ENCODE data around the gene NEURL1B.
"Not testable (repeated sequence)": the region's sequence is repeated elsewhere in the genome, so short reads cannot be mapped to it uniquely, and the experiment has no call there.

The NEURL1B gene

DNA sequence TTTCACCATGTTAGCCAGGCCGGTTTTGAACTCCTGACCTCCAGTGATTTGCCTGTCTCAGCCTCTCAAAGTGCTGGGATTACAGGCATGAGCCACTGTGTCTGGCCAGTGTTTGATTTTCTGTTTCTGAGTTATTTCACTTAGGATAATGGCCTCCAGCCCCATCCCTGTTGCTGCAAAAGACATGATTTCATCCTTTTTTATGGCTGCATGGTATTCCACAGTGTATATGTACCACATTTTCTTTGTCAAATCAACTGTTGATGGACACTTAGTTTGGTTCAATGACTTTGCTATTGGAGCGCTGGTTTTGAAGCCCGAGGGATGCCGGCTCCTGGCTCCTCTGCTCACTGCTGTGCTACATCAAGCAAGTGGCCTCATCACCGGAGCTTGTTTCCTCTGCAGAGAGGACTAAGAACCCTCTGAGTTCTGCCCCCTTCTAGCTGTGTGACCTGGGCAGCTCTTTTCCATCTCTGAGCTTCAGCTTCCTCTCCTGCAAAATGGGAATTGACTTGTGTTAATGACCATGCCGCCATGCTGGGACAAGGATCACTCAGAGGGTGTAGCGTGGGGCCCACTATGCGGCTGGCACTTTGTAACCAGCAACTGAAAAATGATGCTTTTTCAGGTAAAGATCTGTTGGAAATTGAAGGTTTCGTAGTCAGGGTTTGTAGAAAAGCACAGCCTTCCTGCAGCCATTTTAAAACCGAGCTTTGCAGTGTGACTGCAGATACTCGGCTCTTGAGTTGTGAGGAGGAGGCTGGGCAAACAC is 4.6 kb upstream of the NEURL1B start:
- DNase-seq: no peak

DNA sequence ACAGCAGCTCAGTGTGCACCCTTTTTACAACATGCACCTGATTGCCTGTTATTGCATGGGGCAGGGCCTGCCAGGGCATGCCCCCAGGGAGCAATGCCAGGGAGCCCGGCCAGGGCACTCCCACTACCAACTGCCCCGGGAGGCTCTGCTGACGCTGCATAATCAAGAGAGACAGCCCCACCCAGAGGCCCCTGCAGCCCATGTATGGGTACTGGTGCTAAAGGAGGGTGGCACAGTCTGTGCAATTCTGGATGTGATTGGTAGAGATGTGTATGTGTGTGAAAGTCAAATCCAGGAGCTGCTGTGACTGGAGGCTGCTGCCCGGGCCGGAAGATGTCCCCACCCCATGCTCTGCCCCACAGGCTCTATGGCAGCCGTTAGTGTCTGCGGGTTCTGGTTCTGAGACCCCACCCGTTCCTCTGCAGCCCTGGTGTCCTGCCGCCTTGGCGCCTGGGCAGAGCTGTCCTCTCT is 3.9 kb upstream of the NEURL1B start:
- no peak for DNase-seq

DNA sequence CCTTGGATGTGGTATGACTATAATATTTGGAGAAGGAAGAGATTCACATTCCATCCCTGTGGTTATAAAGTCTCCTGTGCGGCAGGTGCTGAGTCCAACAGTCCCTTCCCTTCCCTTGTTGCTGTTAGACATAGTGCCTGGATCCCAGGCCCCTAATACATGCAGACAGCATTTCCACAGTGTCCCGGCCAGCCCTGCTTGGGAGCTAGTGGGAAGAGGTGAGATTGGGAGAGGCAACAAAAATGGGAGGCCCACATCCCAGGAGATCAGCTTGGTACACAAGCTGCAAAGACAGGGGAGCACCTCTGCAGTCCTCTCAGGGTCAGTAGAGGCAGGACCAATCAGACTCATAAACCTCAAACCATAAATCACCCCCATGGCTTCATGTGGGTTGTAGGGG is 3.3 kb upstream of the NEURL1B start:
- DNase-seq: no peak

DNA sequence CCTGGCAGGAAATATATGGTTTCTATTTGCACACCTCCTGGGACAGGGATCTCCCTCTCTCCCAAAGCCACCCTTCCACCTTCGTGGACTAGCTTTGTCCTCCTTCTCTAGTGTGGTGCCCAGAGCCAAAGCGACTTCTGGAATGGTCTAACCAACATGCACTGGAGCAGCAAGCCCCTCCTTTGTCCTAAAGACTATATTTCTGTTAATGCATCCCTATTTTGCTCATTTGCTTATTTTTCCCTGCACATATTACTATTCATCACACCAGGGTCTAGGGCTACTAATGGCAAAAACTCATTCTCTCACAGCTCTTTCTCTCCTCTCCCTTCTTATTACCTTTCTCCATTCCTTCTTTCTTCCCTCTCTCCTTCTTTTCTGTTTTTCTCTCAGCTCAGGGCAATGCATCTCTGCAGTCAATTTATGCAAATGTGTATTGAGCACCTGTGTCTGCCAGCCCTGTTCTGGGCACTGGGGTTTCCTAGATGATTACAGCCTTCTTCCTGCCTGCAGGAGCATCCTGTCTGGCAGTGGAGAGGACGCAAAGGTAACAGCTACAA is 2.8 kb upstream of the NEURL1B start:
- DNase-seq: no peak

DNA sequence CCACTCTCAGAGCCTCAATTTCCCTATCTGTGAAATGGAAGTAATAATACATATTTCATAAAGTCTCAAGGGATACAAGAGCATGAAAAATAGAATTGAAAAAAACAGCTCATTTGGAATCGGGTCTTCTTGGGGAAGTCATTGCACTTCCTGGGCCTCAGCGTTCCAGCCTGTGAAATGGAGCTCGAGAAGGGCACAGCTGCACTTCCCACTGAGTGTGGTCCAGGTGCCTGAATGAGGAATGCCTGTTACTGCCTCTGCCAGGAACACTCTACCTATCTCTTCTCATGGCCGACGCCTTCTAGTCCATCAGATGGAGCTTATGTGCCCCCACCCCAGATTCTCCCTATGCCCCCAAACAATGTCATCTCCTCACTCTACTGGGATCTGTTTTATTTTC is 924 bp upstream of the NEURL1B start:
- no peak for DNase-seq

DNA sequence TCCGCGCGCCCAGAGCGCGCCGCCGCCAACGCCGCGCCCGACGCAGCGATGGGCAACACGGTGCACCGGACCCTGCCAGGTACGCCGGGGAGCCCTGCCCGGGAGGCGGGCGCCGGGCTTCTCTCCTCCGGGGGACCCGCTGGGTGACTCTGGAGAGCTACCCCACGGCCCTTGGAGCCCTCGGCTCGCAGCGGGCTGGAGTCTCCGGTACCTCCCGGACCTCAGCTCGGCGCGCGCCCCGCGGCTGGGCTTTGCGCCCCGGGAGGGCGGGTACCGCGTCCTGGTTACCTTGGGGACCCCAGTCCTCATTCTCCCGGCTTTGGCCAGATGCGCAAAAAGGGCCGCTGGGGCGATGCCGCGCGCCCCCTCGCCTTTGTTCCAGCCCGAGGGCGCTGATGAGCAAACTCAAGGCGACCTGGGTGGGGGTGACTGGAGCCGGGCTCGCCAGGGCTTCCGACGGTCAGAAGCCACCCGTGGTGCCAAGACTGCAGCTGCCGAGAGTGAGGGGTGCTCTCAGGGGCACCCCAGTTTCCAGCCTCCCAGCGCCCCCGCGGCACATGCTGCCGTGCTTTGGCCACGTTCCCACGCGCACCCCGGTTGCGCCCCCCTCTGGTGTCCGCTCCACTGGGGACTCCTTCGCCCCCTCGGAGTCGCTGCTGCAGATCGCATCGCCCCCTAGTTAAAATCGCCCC is 442 bp downstream of the NEURL1B start:
- no peak for DNase-seq

DNA sequence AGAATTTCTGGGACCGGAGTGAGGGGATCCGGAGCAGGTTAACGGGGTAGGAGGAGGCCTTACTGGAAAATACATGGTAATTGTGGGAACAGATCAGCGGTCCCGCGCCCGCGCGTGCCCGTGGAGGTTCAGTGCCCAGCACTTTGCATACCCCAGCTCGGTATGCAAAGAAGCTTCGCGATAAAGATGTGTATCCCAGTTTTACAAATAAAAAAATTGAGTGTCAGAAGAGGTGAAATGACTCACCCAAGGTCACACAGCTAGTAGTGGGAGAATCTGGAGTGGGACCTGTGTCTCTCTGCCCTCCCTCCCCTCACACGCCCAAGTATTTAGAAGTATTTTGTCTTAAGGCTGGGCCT is 967 bp downstream of the NEURL1B start:
- DNase-seq: no peak

DNA sequence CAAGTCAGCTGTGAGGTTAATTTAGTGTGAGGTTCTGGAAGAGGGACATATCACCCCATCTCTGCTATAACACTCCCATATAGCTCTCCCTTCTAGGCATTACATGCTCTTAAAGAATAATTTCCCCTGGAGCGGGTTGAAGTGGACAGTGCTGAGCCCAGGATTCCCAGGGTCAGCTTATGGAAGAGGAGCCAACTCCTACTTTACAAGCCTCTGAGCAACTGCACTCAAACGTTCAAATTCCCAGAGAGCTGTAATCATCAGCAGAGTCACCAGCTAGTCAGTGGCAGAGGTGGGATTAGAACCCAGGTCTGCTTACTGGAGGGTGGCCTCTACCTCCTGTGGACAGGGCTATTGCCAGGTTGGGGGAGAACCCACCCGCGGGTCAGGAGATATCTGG is 1.4 kb downstream of the NEURL1B start:
- no peak for DNase-seq

DNA sequence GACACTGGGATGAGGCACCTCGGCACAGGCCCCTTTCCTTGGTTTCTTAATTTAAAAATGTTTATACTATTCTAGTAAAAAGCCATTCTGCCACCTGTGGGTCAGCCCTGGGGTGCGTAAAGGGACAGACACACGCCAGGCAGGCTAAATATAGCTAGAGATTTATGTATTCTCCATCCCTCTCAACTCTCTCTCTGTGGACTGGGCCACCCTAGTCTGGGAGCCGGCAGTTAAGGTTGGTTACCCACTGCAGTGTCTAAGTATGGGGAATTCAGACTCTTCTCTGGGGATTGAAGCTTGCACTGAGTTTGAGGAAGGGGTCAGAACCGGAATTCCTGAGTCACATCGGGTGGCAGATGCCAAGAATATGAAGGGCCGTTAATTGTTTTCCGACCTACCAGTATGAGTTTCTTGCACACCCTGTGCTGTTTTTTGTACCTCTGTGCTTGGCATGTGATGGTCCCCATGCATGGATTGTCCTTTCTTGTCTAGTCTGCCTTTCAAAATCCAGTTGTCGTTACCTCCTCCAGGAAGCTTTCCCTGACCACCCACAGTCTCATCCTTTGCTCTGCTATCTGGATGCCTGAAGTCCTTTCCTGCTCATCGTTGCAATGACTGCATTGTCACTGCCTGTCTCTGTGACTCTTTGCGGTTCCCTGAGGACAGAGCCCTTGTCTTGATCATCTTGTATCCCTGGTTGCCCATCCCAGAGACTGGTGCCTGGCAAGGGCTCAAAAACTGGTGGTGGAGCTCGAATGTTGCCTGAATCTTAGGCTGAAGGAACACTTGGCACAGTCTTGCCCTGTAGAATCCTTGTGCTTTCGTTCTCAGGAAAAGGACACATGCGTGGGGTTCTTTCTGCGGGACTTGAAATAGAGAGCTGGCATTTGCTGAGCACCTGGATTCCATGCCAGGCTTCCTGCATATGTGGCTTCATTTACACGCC is 2.1 kb downstream of the NEURL1B start:
- DNase-seq: no peak

DNA sequence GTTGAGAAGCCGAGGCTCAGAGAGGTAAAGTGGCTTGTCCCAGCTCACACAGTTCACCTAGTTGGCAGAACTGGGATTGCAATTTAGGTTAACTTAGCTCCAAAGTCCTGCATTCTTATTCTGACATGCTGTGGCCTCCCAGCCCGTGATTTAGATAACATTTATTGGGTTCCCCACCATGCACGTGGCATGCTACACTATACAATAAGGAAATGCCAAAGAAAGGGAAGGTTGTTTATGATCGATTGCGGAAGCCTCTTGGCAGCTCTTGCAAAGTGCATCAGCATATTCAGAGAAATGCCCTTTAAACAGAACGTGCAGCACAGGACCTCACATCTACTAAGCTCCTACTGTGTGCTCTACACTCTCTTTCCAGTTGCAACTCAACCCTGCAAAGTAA is 3.2 kb downstream of the NEURL1B start:
- no peak for DNase-seq

DNA sequence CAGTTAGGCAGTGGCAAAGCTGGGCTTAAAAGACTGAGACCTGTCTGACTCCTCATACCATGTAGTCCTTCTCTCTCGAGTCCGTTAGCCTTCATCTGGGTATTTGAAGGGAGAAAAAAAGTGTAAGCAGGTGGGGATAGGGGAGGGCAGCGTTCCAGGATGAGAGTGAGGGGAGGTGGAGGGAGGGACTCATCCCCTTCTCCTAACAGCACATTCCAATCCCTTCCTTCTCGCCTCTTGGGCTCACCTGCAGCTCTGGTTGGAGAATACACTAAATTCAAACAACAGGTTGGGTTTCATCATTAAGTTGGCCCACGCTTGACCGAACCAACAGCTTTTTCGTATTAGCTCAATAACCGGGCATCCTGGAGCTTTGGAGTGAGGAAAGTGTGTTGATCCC is 3.6 kb downstream of the NEURL1B start:
- DNase-seq: no peak

DNA sequence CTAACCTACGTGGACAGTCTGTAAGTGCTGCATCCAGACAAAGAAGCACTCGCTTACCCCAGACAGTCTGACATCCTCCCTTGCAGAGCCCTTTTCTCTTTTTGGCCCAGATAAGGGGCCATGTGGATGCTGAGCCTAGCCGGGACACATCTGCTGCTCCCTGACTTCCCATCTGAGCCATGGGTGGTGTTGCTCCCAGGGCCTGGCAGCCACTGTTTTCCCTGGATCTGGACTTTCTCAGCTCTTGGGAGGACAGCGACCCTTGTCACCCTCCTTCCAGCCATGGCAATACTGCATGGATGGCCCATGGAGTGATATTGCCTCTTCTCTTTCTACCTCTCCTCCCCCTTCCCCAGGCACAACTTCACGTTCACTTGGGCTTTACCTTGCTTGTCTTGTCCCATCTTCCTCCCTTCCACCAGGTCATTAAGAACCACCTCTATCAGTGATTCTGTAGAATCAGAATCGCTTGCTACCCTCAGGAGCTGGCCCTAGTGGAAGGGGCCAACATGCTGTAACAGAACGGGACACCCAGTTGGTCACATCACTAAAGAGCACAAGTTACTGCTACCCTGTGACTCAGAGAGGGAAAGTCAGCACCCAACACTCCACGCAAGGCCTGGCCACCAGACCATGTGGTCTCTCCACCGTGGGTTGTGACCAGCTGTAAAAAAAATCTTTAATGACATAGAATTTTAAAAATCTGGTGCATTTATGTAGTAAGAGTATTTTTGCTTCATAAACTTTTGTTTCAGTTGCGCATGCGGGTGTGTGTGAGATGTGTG is 4.4 kb downstream of the NEURL1B start:
- no peak for DNase-seq

DNA sequence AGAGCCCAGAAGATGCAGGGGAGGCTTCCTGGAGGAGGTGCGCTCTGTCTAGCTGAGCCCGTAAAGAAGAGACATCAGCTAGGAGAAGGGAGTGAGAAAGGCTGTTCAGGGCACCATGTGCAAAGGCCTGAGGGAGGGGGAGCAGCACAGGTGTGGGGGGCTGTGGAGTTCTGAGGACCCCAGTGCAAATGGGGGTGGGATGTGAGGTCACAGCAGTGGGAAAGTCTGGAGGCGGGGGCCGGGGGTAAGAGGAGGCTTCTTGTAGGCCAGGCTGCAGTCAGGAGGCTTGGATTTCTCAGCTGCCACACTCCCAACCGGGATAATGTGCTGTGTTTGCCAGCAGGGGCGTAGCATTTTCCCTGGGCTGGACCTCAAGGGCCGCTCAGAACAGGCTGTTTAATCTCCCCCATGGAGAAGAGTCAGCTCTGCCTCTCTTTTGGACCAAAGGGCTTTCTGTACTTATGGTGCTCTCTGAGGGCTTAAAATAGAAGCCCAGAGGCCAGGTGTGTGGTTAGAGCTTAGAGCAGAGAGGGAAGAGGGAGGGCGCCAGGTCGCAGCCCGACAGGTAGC is 5.7 kb downstream of the NEURL1B start:
- no peak for DNase-seq

DNA sequence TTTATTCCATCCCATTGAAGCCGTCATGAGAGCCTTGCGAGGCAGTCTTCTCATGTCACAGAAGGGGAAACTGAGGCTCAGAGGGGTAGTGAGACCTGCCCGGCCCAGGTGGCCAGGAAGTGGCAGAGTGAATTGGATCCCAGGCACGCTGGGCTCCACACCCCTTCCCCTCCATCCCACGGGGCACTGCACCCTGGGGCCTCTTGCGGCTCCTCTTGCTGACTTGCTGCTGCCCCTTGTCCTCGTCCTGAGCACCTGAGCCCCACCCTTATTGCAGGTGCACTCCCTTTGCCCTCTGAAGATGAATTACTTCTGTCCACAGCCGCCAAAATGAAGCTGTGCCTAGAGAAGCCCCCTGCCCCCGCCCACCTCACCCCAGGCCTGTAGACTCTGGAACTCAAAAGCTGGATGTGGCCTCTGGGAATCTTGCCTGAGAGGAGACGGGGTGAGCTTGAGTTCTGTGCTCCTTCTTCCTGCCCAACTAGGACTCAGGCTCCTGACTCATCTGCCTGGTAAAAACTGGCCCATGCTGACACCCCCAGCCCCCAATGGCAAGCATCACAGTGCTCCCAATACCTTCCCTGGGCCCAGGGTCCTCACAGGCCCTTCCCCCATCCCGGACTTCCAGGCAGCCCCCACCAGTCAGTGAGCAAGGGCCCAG is 6.4 kb downstream of the NEURL1B start:
- DNase-seq: no peak

DNA sequence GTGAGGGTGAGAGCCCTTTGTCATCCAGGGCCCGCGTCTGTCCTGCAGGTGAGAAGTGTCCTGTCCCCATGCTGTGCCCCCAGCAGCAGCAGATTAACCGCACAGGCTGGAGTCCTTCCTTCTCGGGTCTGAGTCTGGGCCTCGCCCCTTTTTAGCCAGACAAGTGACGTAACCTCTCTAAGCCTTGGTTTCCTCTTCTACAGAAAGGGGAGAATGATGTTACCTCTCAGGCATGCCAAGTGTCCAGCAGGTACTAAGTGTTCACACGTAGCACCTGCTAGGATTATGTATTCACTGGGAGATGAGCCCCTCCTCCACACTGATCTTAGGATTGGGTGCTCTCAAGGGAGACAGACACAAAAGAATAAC is 6.9 kb downstream of the NEURL1B start:
- DNase-seq: no peak

DNA sequence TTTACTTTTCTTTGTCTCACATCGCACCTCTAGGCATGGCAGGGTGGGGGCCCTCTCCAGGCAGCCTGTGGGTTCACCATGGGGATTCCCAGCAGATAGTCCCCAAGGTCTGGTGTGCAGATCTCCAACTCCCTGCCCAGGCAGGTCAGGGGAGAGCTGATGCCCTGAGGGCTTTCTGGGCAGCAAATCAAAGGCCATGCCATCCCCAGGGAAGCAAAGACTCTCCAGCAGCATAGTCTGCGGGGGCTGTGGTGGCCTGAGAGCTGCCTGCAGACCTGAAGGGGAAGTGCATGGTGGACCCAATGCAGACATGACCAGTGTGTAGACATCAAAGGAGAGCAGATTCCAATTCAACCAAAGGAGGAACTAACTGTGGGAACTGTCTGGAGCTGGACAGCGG is 7.7 kb downstream of the NEURL1B start:
- no peak for DNase-seq

DNA sequence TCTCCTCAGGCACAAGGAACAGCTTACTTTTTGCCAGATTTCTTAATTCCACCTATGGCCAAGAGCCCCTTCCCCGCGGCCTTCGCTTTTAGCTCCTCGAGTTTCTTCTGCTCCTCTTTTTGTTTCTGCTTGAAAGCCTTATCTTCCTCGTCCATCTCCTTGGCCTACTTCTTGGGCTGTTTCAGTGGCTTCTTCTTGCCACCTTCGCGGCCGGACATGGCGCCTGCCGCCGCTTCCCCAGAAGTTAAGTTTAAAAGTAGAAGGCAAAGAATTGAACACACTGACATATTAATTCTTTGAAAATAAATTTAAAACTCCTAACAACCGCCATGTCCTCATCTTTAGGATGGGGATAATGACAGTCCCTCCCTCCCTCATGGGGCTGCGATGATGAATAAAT is 15.4 kb downstream of the NEURL1B start:
- DNase-seq: not testable (repeated sequence)

DNA sequence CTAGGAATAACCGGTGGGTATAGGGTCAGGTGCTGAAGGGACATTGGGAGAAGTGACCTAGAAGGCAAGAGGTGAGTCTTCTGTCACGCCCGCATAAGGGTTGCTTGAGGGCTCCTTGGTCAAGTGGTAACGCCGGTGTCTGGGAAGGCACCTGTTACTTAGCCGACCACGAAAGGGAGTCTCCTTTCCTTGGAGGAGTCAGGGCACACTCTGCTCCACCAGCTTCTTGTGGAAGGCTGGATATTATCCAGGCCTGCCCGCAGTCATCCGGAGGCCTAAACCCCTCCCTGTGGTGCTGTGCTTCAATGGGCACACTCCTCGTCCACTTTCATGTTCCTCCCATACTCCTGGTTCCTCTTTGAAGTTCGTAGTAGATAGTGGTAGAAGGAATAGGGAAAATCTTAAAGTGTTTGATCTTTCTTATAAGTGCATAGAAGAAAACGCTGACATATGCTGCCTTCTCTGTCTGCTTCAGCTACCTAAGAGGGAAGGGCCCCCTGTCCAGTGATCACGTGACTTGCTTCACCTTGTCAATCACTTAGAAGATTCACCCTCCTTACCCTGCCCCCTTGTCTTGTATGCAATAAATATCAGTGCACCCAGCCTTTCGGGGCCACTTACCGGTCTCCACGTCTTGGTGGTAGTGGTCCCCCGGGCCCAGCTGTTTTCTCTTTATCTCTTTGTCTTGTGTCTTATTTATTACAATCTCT is 16.6 kb downstream of the NEURL1B start:
- not testable (repeated sequence) for DNase-seq

DNA sequence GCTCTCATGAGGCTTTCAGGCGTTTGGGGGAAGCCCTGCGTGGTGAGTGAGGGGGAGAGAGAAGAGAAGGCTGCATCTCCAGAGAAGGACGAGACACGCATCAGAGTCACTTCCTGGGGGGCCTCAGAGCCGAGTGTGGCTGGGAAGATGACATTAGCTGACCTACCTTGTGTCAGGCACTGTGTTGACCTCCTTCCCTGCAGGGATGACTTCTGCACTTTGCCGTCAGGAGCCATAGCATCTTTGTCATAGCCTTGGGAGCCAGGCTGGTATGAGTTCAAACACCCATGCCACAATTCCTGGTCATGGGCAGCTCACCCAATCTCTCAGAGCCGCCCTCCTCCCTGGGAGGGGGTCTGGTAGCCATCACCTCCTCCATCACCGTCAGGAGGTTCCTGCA is 17.3 kb downstream of the NEURL1B start:
- DNase-seq: no peak

DNA sequence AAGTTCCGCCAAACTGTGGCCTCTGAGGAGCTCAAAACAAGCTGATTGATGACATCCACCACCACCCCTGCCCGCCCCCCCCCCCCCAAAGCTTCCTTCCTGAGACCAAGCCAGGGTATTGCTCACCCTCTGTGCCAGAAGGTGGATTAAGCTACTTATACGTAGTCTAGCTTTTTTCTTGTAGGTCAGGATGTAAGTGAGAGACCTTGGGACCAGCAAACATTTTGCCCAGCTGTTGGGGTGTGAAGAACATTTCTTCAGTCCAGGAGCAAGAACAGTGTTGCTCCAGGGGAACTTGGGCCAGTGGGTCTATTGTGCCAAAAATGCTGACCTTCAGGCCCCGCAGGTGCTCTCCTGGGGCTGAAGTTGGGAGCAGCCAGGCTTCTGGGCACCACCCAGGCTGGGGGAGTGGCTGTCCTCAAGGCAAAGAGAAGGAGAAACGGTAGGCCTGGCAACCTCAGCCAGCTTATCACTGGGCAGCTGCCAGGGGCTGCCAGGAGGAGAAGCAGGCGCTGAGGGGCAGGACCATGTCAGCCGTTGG is 18.0 kb downstream of the NEURL1B start:
- no peak for DNase-seq

DNA sequence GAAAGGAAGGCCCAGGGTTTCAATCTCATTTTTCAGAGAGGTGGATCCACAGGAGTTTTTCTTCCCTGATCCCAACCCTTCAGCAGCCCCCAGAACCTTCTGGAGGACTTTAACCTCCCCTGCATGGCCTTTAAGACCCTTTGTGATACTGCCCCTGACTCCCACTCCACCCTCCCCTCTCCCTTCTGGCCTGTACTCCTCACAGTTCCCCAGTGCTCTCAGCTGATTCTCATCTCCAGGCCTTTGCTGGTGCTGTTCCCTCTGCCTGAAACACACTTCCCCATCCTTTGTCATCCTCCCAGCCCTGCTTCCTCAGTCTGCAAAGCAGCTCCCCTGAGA is 18.5 kb downstream of the NEURL1B start:
- no peak for DNase-seq

Measured in activated naive CD4-positive, alpha-beta T cell treated with anti-CD3 and anti-CD28 coated beads, Interleukin-2, amount 50 U/mL, for 16 hours (primary cell).